22Rv1 (cell line): ENCODE results near the gene SLC4A7.

Source experiments
- CTCF ChIP-seq: fragments of 450-650 bp; IDR thresholded peaks from 2 replicates; pipeline ENCODE4 v1.5.1; 2017; ENCODE audit warnings: mild to moderate bottlenecking
- ZFX ChIP-seq: fragments of 450-650 bp; IDR thresholded peaks from 2 replicates; pipeline ENCODE4 v1.6.1; 2017; ENCODE audit warnings: antibody characterized with exemption, borderline replicate concordance

- TF ChIP-seq CTCF (no peak), ZFX (no peak)
These were observed 100.0 kb downstream of the SLC4A7 start for GRCh38 chr3:27384191-27384590.
